ENCODE data around the gene PDZK1IP1. TPM values are rescaled to one million over a fixed set of nuclear protein-coding genes. Genes with fewer than 3 reads are reported as not detected.

PDZK1IP1 gene
- total RNA-seq, 1 donor from 2014 or later, result 91.1 TPM

DNA sequence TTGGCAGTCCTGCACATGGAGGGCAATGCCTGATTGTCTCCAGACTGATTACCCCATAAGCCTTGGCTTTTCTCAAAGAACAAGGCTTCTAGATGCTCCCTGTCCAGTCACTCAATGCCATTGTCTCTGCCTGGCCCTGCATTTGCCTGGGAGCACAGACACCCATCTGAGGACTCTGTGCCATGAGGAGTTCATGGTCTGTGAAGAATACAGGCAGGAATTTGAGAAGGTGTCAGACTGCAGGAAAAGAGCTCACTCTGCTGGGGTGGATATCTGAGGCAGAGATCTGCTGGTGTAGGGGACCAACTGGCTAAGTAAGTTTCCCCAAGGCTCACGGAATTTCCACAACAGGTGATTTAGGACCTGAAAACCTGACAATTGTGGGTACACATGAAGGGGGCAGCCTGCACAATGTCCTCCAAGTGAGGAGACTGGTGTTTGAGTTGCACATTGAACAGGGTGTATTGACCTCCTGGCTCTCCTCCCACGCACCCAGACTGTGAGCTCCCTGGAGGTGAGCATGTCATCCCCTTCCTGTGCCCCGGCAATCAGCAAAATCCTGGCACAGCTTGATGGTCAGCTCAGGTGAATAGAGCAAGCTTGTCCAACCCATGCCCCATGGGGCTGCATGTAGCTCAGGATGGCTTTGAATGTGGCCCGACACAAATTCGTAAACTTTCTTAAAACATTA, 51.8 kb downstream of the PDZK1IP1 start:
- DNase-seq (ENCODE audit: low spot score), result no peak

- DNase-seq (ENCODE audit: low spot score), result no peak
Measured at GRCh38 chr1:47137198-47137597, 52.6 kb downstream of the PDZK1IP1 start, which contains the start of gene CYP4A22. Gene CYP4A22 (plus strand): TSS chr1:47137441. CDS start chr1:47137486, 45 bp downstream.

Other genes with a start within 250 kb of the PDZK1IP1 start
- gene CYP4A11, start 248.6 kb downstream of the PDZK1IP1 start, total RNA-seq, result 14.2 TPM
- gene CYP4X1, start 166.4 kb downstream of the PDZK1IP1 start, total RNA-seq, result 0.78 TPM
- not detected for gene CYP4Z1, start 122.8 kb downstream of the PDZK1IP1 start, total RNA-seq
- gene CYP4A22, start 52.6 kb downstream of the PDZK1IP1 start, total RNA-seq, result 0.86 TPM
- 6.0 TPM for gene TAL1, start 42.2 kb upstream of the PDZK1IP1 start, total RNA-seq
- gene STIL, start 124.1 kb upstream of the PDZK1IP1 start, total RNA-seq, result 2.7 TPM
- gene CMPK1, start 143.8 kb upstream of the PDZK1IP1 start, total RNA-seq, result 149 TPM
- gene FOXE3, start 226.2 kb upstream of the PDZK1IP1 start, total RNA-seq, result not detected
- 0.26 TPM for gene FOXD2, start 248.0 kb upstream of the PDZK1IP1 start, total RNA-seq

All from mucosa of gallbladder (tissue), 1 donor.